Psoas muscle (tissue), 8 donors: ENCODE measurements around the gene VCAM1. TPM values are rescaled to one million over a fixed set of nuclear protein-coding genes. Genes with fewer than 3 reads are reported as not detected.

Experiments used
- ATAC-seq, 4 donors: fragments of 200-7000 bp; cut with Tn5 transposase; one replicate each; pipeline ENCODE4 v1.9.1; 2020; ENCODE audit warnings: moderate library complexity in 3 of 4, mild to moderate bottlenecking in 2 of 4
- DNase-seq, 2 donors: peaks; one replicate each; pipeline ENCODE4 v3.0.0-alpha.2; 2020
- H3K27ac ChIP-seq: fragments of 200-600 bp; one replicate; pipeline ENCODE4 v1.8.0; 2022
- H3K27me3 ChIP-seq, 3 donors: fragments of 200-600 bp in 1 of 3; one replicate each; pipeline versions ENCODE4 v1.6.1 to v1.8.0; 2013 to 2022; ENCODE audit warnings: low read length in 2 of 3, mild to moderate bottlenecking in 2 of 3, moderate library complexity in 1 of 3; ENCODE audit not compliant: insufficient read depth in 3 of 3
- H3K36me3 ChIP-seq, 2 donors: fragments of 200-600 bp in 1 of 2; one replicate each; pipeline versions ENCODE4 v1.6.1 to v1.8.0; 2013 to 2022; ENCODE audit warnings: low read depth in 1 of 2, mild to moderate bottlenecking in 1 of 2, moderate library complexity in 1 of 2; ENCODE audit not compliant: insufficient read depth in 1 of 2
- H3K4me1 ChIP-seq: fragments of 200-600 bp; one replicate; pipeline ENCODE4 v1.8.0; 2022
- H3K4me3 ChIP-seq: fragments of 200-600 bp; one replicate; pipeline ENCODE4 v1.8.0; 2022; ENCODE audit warnings: mild to moderate bottlenecking
- H3K9me3 ChIP-seq: fragments of 200-600 bp; one replicate; pipeline ENCODE4 v1.8.0; 2022
- WGBS, 3 donors: extraction: QIAGEN DNeasy Blood & Tissue Kit; methylation state at CpG; one replicate each; pipeline versions ENCODE4 v1.1.6 to v1.1.7; 2013; 5-methylcytosine and 5-hydroxymethylcytosine counted together
- intact Hi-C, 2 donors: fragments of 100-400 bp; cut with DNase I; formaldehyde crosslinking; loops; one replicate each; pipeline versions ENCODE4 v1.11.0 to v1.14.2; 2022
- polyA plus RNA-seq, 3 donors: library from polyadenylated mRNA; stranded (reverse); fragments of 200-250 nt; gene quantifications; one replicate each; pipeline ENCODE4 v1.2.3, GENCODE V29; 2013
- total RNA-seq, 4 donors: library from RNA; stranded (reverse); fragmentation: NEBNext Ultra II Directional in 2 of 4; extraction: Animal tissue kit (Norgen Biotek cat#: 25700) in 2 of 4; gene quantifications; one replicate each; pipeline versions ENCODE4 v1.2.1 to v1.2.4, GENCODE V29; 2021 to 2023
- TF ChIP-seq, protein P1 (sequence below): fragments of 200-600 bp; IDR thresholded peaks from one replicate; pipeline ENCODE4 v1.8.0; 2022; ENCODE audit warnings: antibody characterized with exemption
- donor health status: healthy with polysubstance abuse.
- donor health status: DM: no; HTN: no; CAD: no; lungs with moderate emphysema.
- donor health status: Bipolar disorder and iron deficiency.
- donor health status: healthy.
- donor health status: DM: yes; HTN: yes; CAD: no.
- donor health status: DM: no; HTN: no; CAD: no.
- donor health status: DM: no; HTN: no; CAD: no.
- donor health status: DM: yes; HTN: yes; CAD: no.

VCAM1 gene
- total and polyA plus RNA-seq, 7 donors, result 0.60 to 8.8 (median 2.1) TPM

- Histone ChIP-seq H3K9me3 (no peaks in the 10 kb centered on the region), H3K4me1 (no peaks in the 10 kb centered on the region), H3K27ac (no peak overlapping the region), H3K4me3 (peak overlapping the region; percentile 55), H3K36me3 (no peaks in the 10 kb centered on the region), H3K27me3 (no peaks in the 10 kb centered on the region)
- intact Hi-C loops, result no loop called here
- DNase-seq (no peak), ATAC-seq (no peak)
- TF ChIP-seq, protein P1, sequence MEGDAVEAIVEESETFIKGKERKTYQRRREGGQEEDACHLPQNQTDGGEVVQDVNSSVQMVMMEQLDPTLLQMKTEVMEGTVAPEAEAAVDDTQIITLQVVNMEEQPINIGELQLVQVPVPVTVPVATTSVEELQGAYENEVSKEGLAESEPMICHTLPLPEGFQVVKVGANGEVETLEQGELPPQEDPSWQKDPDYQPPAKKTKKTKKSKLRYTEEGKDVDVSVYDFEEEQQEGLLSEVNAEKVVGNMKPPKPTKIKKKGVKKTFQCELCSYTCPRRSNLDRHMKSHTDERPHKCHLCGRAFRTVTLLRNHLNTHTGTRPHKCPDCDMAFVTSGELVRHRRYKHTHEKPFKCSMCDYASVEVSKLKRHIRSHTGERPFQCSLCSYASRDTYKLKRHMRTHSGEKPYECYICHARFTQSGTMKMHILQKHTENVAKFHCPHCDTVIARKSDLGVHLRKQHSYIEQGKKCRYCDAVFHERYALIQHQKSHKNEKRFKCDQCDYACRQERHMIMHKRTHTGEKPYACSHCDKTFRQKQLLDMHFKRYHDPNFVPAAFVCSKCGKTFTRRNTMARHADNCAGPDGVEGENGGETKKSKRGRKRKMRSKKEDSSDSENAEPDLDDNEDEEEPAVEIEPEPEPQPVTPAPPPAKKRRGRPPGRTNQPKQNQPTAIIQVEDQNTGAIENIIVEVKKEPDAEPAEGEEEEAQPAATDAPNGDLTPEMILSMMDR, result no peak
Measured at GRCh38 chr1:100720751-100721150, 1.2 kb downstream of the VCAM1 start.

- H3K27me3 ChIP-seq, result no peaks in the 10 kb centered on the region
- H3K27ac ChIP-seq, result no peak overlapping the region
- DNase-seq, result peak in 1 of 2 donors; percentile 16
- ATAC-seq, result no peak
- H3K9me3 ChIP-seq, result no peaks in the 10 kb centered on the region
- TF ChIP-seq, protein P1, result no peak
- WGBS, 3 donors, result 20 to 30% (median 26%) methylated on average over 9 of the region's 9 CpGs
- no peaks in the 10 kb centered on the region for H3K36me3 ChIP-seq
- intact Hi-C loops, result no loop called here
- H3K4me1 ChIP-seq, result no peaks in the 10 kb centered on the region
- H3K4me3 ChIP-seq, result peak overlapping the region; percentile 55
Measured at GRCh38 chr1:100721526-100722207, 2.1 kb downstream of the VCAM1 start.

DNA sequence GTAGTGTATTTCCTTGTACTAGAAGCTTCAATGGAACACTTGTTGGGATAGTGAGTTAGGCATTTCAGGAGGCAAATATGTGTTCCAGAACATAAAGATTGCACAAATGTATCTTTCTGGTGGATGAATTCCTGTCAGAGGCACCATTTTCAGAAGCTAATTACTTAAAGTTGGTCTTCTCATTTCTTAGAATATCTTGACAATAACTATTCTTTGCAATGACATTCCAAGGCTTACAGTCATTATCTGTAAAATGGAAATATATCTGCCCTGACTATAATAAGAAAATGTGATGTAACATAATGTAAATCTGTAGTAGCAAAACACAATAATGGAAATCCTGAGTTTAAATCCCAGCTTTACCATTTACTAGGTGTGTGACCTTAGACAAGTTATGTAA is 2.7 kb downstream of the VCAM1 start:
- no peaks in the 10 kb centered on the region for H3K36me3 ChIP-seq
- H3K4me3 ChIP-seq, result peak overlapping the region; percentile 55
- TF ChIP-seq, protein P1, result no peak
- no peak for ATAC-seq
- H3K27ac ChIP-seq, result no peak overlapping the region
- H3K27me3 ChIP-seq, result no peaks in the 10 kb centered on the region
- intact Hi-C loops, result no loop called here
- no peaks in the 10 kb centered on the region for H3K9me3 ChIP-seq
- no peak for DNase-seq
- H3K4me1 ChIP-seq, result no peaks in the 10 kb centered on the region

DNA sequence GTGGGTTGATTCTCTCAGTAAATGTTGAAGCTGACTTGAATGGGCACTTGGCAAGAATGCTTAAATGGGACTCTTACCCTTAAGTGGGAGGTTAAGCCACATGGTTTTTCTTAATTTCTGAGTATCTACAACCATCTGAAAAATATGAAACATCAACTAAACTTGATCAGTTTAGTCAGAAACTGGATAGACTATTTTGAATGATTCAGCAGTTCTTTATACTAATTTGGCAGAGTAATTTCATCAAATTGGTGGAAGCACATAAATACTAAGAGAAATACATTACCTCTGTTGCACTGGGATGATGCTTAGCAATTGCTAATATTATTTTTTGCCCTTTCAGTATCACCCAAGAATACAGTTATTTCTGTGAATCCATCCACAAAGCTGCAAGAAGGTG is 4.7 kb downstream of the VCAM1 start:
- no peak for ATAC-seq

More for the DNA sequence above, 4.7 kb downstream of the VCAM1 start:
- intact Hi-C loops, result no loop called here
- Histone ChIP-seq H3K36me3 (no peaks in the 10 kb centered on the region), H3K27me3 (no peaks in the 10 kb centered on the region), H3K27ac (no peak overlapping the region), H3K9me3 (no peaks in the 10 kb centered on the region), H3K4me1 (no peaks in the 10 kb centered on the region), H3K4me3 (no peak overlapping the region)
- no peak for DNase-seq
- TF ChIP-seq, protein P1, result no peak
